Mesendoderm (in vitro differentiated cells): ENCODE measurements around the gene PALLD.

Experiments used
- DNase-seq: peaks from one replicate; pipeline ENCODE4 v3.0.0; 2013
- H2AK5ac ChIP-seq: 2 replicates; pipeline ENCODE4 v1.6.1; 2013; ENCODE audit warnings: low read length, inconsistent platforms
- H2BK120ac ChIP-seq: 2 replicates; pipeline ENCODE4 v1.6.1; 2013; ENCODE audit warnings: low read depth, mild to moderate bottlenecking, low read length, moderate library complexity, mixed read lengths
- H2BK15ac ChIP-seq: replicated peaks from 2 replicates; pipeline ENCODE4 v1.6.1; 2013; ENCODE audit warnings: low read depth, mild to moderate bottlenecking, moderate library complexity
- H2BK5ac ChIP-seq: 2 replicates; pipeline ENCODE4 v1.6.1; 2013; ENCODE audit warnings: low read length, inconsistent platforms
- H3K18ac ChIP-seq: 2 replicates; pipeline ENCODE4 v1.6.1; 2013; ENCODE audit warnings: mild to moderate bottlenecking, low read length, mixed read lengths
- H3K23ac ChIP-seq: one replicate; pipeline ENCODE4 v1.6.1; 2013; ENCODE audit warnings: low read length
- H3K27ac ChIP-seq: 2 replicates; pipeline ENCODE4 v1.5.1; 2013; ENCODE audit warnings: low read depth, mild to moderate bottlenecking, inconsistent platforms, low read length, moderate library complexity
- H3K27me3 ChIP-seq: 2 replicates; pipeline ENCODE4 v1.6.1; 2013; ENCODE audit warnings: low read length, control low read depth, mild to moderate bottlenecking, inconsistent platforms; ENCODE audit not compliant: insufficient read depth, poor library complexity
- H3K36me3 ChIP-seq: 2 replicates; pipeline ENCODE4 v1.6.1; 2013; ENCODE audit warnings: low read length, inconsistent platforms; ENCODE audit not compliant: control insufficient read depth, insufficient read depth
- H3K4ac ChIP-seq: one replicate; pipeline ENCODE4 v1.6.1; 2013; ENCODE audit warnings: low read depth, mild to moderate bottlenecking, low read length, moderate library complexity
- H3K4me1 ChIP-seq: 2 replicates; pipeline ENCODE4 v1.6.1; 2013; ENCODE audit warnings: low read depth, low read length, inconsistent platforms; ENCODE audit not compliant: control insufficient read depth
- H3K4me2 ChIP-seq: 2 replicates; pipeline ENCODE4 v1.6.1; 2013; ENCODE audit warnings: low read length
- H3K4me3 ChIP-seq: 2 replicates; pipeline ENCODE4 v1.5.1; 2013; ENCODE audit warnings: mild to moderate bottlenecking, low read length
- H3K56ac ChIP-seq: one replicate; pipeline ENCODE4 v1.6.1; 2013; ENCODE audit warnings: low read length
- H3K79me1 ChIP-seq: 2 replicates; pipeline ENCODE4 v1.6.1; 2013; ENCODE audit warnings: low read length, inconsistent platforms
- H3K79me2 ChIP-seq: 2 replicates; pipeline ENCODE4 v1.6.1; 2013; ENCODE audit warnings: mild to moderate bottlenecking, low read length; ENCODE audit not compliant: control insufficient read depth, insufficient read depth
- H3K9ac ChIP-seq: 2 replicates; pipeline ENCODE4 v1.6.1; 2013; ENCODE audit warnings: low read length, inconsistent platforms
- H4K5ac ChIP-seq: one replicate; pipeline ENCODE4 v1.6.1; 2013; ENCODE audit warnings: low read length
- H4K8ac ChIP-seq: one replicate; pipeline ENCODE4 v1.6.1; 2013; ENCODE audit warnings: low read depth, mild to moderate bottlenecking, control low read depth, low read length, moderate library complexity
- WGBS: extraction: QIAGEN DNeasy Blood & Tissue Kit; methylation state at CpG from one replicate; pipeline ENCODE4 v1.1.7; 2013; ENCODE audit warnings: low lambda C conversion rate, missing lambda C conversion rate; ENCODE audit not compliant: insufficient coverage; ENCODE audit errors: extremely low coverage; 5-methylcytosine and 5-hydroxymethylcytosine counted together

Gene PALLD

GRCh38 chr4:168514249-168514852 is 17.5 kb downstream of the PALLD start:
- Histone ChIP-seq H3K56ac (no peak overlapping the region), H3K9ac (no peak overlapping the region), H3K18ac (no peak overlapping the region), H3K4ac (no peak overlapping the region), H3K79me2 (no peaks in the 10 kb centered on the region), H3K79me1 (no peaks in the 10 kb centered on the region), H2BK5ac (no peak overlapping the region), H3K36me3 (no peaks in the 10 kb centered on the region), H3K23ac (no peak overlapping the region), H3K27ac (no peak overlapping the region), H3K4me2 (no peak overlapping the region), H3K4me1 (no peaks in the 10 kb centered on the region), H2BK120ac (no peak overlapping the region), H2BK15ac (no peak overlapping the region), H3K27me3 (no peaks in the 10 kb centered on the region), H4K8ac (no peak overlapping the region), H2AK5ac (no peak overlapping the region), H4K5ac (no peak overlapping the region), H3K4me3 (no peak overlapping the region)
- peak; percentile 17 for DNase-seq
- no CpG with 5 or more reads among the region's 3 CpGs for WGBS

GRCh38 chr4:168515222-168516011 is 18.6 kb downstream of the PALLD start:
- no peaks in the 10 kb centered on the region for H3K27me3 ChIP-seq
- no peak overlapping the region for H3K4me3 ChIP-seq
- H3K79me1 ChIP-seq, result no peaks in the 10 kb centered on the region
- H4K8ac ChIP-seq, result no peak overlapping the region
- H3K36me3 ChIP-seq, result no peaks in the 10 kb centered on the region
- H3K18ac ChIP-seq, result no peak overlapping the region
- no peak overlapping the region for H2BK15ac ChIP-seq
- H3K4ac ChIP-seq, result no peak overlapping the region
- no peak overlapping the region for H4K5ac ChIP-seq
- H3K79me2 ChIP-seq, result no peaks in the 10 kb centered on the region
- H3K9ac ChIP-seq, result no peak overlapping the region
- no peak overlapping the region for H3K56ac ChIP-seq
- no peak overlapping the region for H2BK120ac ChIP-seq
- H2BK5ac ChIP-seq, result no peak overlapping the region
- H3K4me2 ChIP-seq, result no peak overlapping the region
- H3K4me1 ChIP-seq, result no peaks in the 10 kb centered on the region
- H3K27ac ChIP-seq, result no peak overlapping the region
- H2AK5ac ChIP-seq, result no peak overlapping the region
- H3K23ac ChIP-seq, result no peak overlapping the region
- WGBS, result no CpG with 5 or more reads among the region's 5 CpGs
- no peak for DNase-seq

GRCh38 chr4:168516841-168517240 is 20.0 kb downstream of the PALLD start:
- no peak overlapping the region for H3K4me2 ChIP-seq
- no peak overlapping the region for H3K56ac ChIP-seq
- H3K4me3 ChIP-seq, result no peak overlapping the region
- no peak overlapping the region for H3K23ac ChIP-seq
- H3K4ac ChIP-seq, result no peak overlapping the region
- H4K5ac ChIP-seq, result no peak overlapping the region
- no peak overlapping the region for H3K18ac ChIP-seq
- H3K9ac ChIP-seq, result no peak overlapping the region
- H3K79me1 ChIP-seq, result no peaks in the 10 kb centered on the region
- H3K27ac ChIP-seq, result no peak overlapping the region
- no peaks in the 10 kb centered on the region for H3K27me3 ChIP-seq
- H2AK5ac ChIP-seq, result no peak overlapping the region
- H2BK15ac ChIP-seq, result no peak overlapping the region
- DNase-seq, result no peak
- H2BK5ac ChIP-seq, result no peak overlapping the region
- no peaks in the 10 kb centered on the region for H3K4me1 ChIP-seq
- H3K79me2 ChIP-seq, result no peaks in the 10 kb centered on the region
- no peaks in the 10 kb centered on the region for H3K36me3 ChIP-seq
- no peak overlapping the region for H4K8ac ChIP-seq
- WGBS, result no CpG with 5 or more reads among the region's 2 CpGs
- no peak overlapping the region for H2BK120ac ChIP-seq

- no peaks in the 10 kb centered on the region for H3K79me1 ChIP-seq
- H3K4ac ChIP-seq, result no peak overlapping the region
- no peak for DNase-seq
- no peak overlapping the region for H3K4me3 ChIP-seq
- no peak overlapping the region for H2BK5ac ChIP-seq
- H3K27me3 ChIP-seq, result no peaks in the 10 kb centered on the region
- H2AK5ac ChIP-seq, result no peak overlapping the region
- H2BK120ac ChIP-seq, result no peak overlapping the region
- no peak overlapping the region for H3K4me2 ChIP-seq
- H3K4me1 ChIP-seq, result no peaks in the 10 kb centered on the region
- no CpG with 5 or more reads among the region's 1 CpG for WGBS
- H4K5ac ChIP-seq, result no peak overlapping the region
- no peak overlapping the region for H3K18ac ChIP-seq
- H3K23ac ChIP-seq, result no peak overlapping the region
- H4K8ac ChIP-seq, result no peak overlapping the region
- no peak overlapping the region for H3K9ac ChIP-seq
- no peak overlapping the region for H3K27ac ChIP-seq
- H3K36me3 ChIP-seq, result no peaks in the 10 kb centered on the region
- H2BK15ac ChIP-seq, result no peak overlapping the region
- H3K79me2 ChIP-seq, result no peaks in the 10 kb centered on the region
- no peak overlapping the region for H3K56ac ChIP-seq
These were observed 22.7 kb downstream of the PALLD start for GRCh38 chr4:168519576-168519975.

- no peak overlapping the region for H3K23ac ChIP-seq
- no peak overlapping the region for H3K18ac ChIP-seq
- no peak overlapping the region for H2BK120ac ChIP-seq
- no peaks in the 10 kb centered on the region for H3K79me1 ChIP-seq
- DNase-seq, result no peak
- no peaks in the 10 kb centered on the region for H3K36me3 ChIP-seq
- no CpG with 5 or more reads among the region's 2 CpGs for WGBS
- no peaks in the 10 kb centered on the region for H3K27me3 ChIP-seq
- H4K8ac ChIP-seq, result no peak overlapping the region
- H2BK5ac ChIP-seq, result no peak overlapping the region
- H4K5ac ChIP-seq, result no peak overlapping the region
- H3K4ac ChIP-seq, result no peak overlapping the region
- H3K27ac ChIP-seq, result no peak overlapping the region
- H3K4me2 ChIP-seq, result no peak overlapping the region
- H2AK5ac ChIP-seq, result no peak overlapping the region
- no peaks in the 10 kb centered on the region for H3K79me2 ChIP-seq
- no peak overlapping the region for H2BK15ac ChIP-seq
- no peak overlapping the region for H3K56ac ChIP-seq
- H3K9ac ChIP-seq, result no peak overlapping the region
- H3K4me3 ChIP-seq, result no peak overlapping the region
- no peaks in the 10 kb centered on the region for H3K4me1 ChIP-seq
These were observed 24.9 kb downstream of the PALLD start for GRCh38 chr4:168521721-168522120.
